Pancreas (tissue), 10 donors: ENCODE data around the gene RHAG. TPM values are rescaled to one million over a fixed set of nuclear protein-coding genes. Genes with fewer than 3 reads are reported as not detected.
"Not testable (repeated sequence)": the region's sequence is repeated elsewhere in the genome, so short reads cannot be mapped to it uniquely, and the experiment has no call there.

Experiments
- ATAC-seq, 4 donors: fragments of 200-7000 bp; cut with Tn5 transposase; one replicate each; pipeline versions ENCODE4 v1.8.0 to v1.9.1; 2020; ENCODE audit warnings: mild to moderate bottlenecking in 4 of 4, moderate library complexity in 4 of 4
- DNase-seq, 6 donors: peaks; one replicate each; pipeline ENCODE4 v3.0.0-alpha.2; 2020
- FAIRE-seq: peaks from 2 replicates; lab custom pipeline; 2012; peaks lifted over from hg19 to GRCh38; lab: Jason Lieb, UNC
- H3K27ac ChIP-seq, 4 donors: fragments of 200-600 bp; sonication (generic); 1 replicate in 3 of 4; 2 replicates in 1 of 4; pipeline versions ENCODE4 v1.5.0 to v1.8.0; 2020
- H3K27me3 ChIP-seq, 4 donors: fragments of 200-600 bp; one replicate each; pipeline ENCODE4 v1.8.0; 2021
- H3K36me3 ChIP-seq, 3 donors: fragments of 200-600 bp; sonication (generic) in 1 of 3; one replicate each; pipeline versions ENCODE4 v1.5.0 to v1.8.0; 2020 to 2021
- H3K4me1 ChIP-seq, 3 donors: fragments of 200-600 bp; one replicate each; pipeline ENCODE4 v1.8.0; 2021
- H3K4me3 ChIP-seq, 4 donors: fragments of 200-600 bp; sonication (generic) in 2 of 4; one replicate each; pipeline versions ENCODE4 v1.5.0 to v1.8.0; 2020 to 2021
- H3K9me3 ChIP-seq, 4 donors: fragments of 200-600 bp; one replicate each; pipeline ENCODE4 v1.8.0; 2021
- CTCF ChIP-seq, 4 donors: fragments of 200-600 bp; sonication (generic) in 3 of 4; IDR thresholded peaks; one replicate each; pipeline versions ENCODE4 v1.5.0 to v1.8.0; 2021; ENCODE audit warnings: antibody characterized with exemption in 4 of 4
- WGBS, 2 donors: extraction: QIAGEN DNeasy Blood & Tissue Kit; methylation state at CpG; one replicate each; pipeline ENCODE4 v1.1.7; 2013; 5-methylcytosine and 5-hydroxymethylcytosine counted together
- intact Hi-C, 3 donors: fragments of 100-400 bp; cut with DNase I; formaldehyde crosslinking; loops; one replicate each; pipeline versions ENCODE4 v1.11.1 to v1.14.2; 2022
- polyA plus RNA-seq, 2 donors: library from polyadenylated mRNA; stranded (reverse); fragments of 200-250 nt; gene quantifications; one replicate each; pipeline ENCODE4 v1.2.3, GENCODE V29; 2013
- total RNA-seq, 6 donors: library from RNA; stranded (reverse); fragmentation: NEBNext Ultra II Directional in 4 of 6; extraction: Animal tissue kit (Norgen Biotek cat#: 25700) in 4 of 6; gene quantifications; one replicate each; pipeline versions ENCODE4 v1.2.1 to v1.2.4, GENCODE V29; 2021 to 2023
- donor health status: healthy with polysubstance abuse.
- donor health status: DM: no; HTN: no; CAD: no; lungs with moderate emphysema.
- donor health status: DM: no; HTN: no; CAD: no.
- donor health status: control.
- donor health status: control.
- donor health status: Bipolar disorder and iron deficiency.
- donor health status: DM: yes; HTN: yes; CAD: no.
- donor health status: DM: no; HTN: no; CAD: no.
- donor health status: DM: no; HTN: no; CAD: no.
- donor health status: DM: yes; HTN: yes; CAD: no.

The RHAG gene
- total and polyA plus RNA-seq, 8 donors: 0.28 TPM; not detected in 7

DNA sequence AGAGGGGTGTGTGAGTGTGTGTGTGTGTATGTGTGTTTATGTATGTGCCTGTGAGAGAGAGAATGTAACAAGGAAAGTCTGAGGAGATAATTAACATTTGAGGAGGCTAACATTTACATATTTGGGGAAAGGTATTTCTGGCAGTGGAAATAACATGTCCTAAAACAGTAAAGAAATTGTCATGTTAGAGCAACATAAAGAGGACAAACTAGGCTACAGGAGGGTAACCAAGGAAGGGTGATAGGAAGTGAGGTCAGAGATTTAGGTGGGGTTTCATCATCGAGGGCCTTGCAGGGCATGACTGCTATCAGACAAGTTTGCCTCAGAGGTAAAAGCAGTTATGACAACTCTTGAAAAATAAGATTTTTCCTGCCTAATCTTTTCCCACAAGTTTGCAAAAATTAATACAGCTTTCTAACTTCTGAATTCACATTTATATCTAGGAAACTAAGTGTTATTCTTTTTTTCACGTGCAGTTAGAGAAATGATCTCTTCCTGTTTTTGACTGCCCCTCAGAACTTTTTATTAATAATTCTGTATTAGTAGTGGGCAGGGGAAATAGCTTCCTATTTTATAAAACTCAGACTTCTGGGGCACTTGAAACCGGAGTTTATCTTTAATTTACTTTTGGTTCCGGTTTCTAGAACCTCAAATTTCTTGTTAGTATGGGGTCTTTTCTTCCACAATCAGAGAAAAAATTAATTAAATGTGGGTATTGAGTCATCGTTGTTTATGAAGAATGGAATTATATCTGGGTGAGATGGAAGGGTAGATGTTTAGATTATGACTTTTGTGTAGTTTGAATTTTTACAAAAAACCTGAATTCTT is 30.5 kb upstream of the RHAG start:
- no peaks in the 10 kb centered on the region for H3K9me3 ChIP-seq
- no peak for TF ChIP-seq CTCF (IDR thresholded peaks at IDR 0.05)
- intact Hi-C loops: no loop called here
- FAIRE-seq (no peak), DNase-seq (no peak), ATAC-seq (no peak)
- WGBS, 2 donors: 49 to 71% methylated on average over 5 of the region's 5 CpGs
- no peak overlapping the region for H3K4me3 ChIP-seq
- H3K27ac ChIP-seq: no peak overlapping the region
- no peaks in the 10 kb centered on the region for H3K36me3 ChIP-seq
- H3K27me3 ChIP-seq: no peaks in the 10 kb centered on the region
- no peaks in the 10 kb centered on the region for H3K4me1 ChIP-seq

- whole genome bisulfite sequencing, 2 donors: 36 to 59% methylated on average over 1 of the region's 1 CpG
- no peaks in the 10 kb centered on the region for H3K36me3 ChIP-seq
- TF ChIP-seq CTCF (IDR thresholded peaks at IDR 0.05): no peak
- FAIRE-seq (no peak), ATAC-seq (no peak), DNase-seq (no peak)
- no peak overlapping the region for H3K27ac ChIP-seq
- H3K9me3 ChIP-seq: no peaks in the 10 kb centered on the region
- no peaks in the 10 kb centered on the region for H3K27me3 ChIP-seq
- intact Hi-C loops: no loop called here
- no peaks in the 10 kb centered on the region for H3K4me1 ChIP-seq
- H3K4me3 ChIP-seq: no peak overlapping the region
Observed at GRCh38 chr6:49666480-49666879, 29.8 kb upstream of the RHAG start.

DNA sequence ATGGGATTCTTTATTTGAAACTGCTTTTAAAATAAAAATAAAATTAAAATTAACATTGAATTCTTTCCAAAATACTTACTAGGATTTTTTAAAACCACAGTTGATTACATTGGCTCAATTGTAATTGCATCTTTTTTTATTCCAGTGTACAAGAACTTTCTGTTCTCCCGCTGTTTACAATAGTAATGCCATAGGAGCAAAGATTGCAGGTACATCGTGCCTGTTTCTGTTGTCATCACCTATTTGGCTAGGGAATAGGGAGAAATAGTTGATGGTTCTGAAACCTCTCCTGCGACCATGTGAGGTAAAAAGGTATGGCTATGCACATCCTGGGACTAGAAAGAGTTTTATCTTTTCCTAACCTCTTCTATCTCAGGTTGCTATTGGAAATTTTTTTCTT is 28.2 kb upstream of the RHAG start:
- TF ChIP-seq CTCF (IDR thresholded peaks at IDR 0.05): no peak
- H3K36me3 ChIP-seq: no peaks in the 10 kb centered on the region
- H3K4me1 ChIP-seq: no peaks in the 10 kb centered on the region
- H3K27ac ChIP-seq: no peak overlapping the region
- WGBS, 2 donors: 68 to 74% methylated on average over 3 of the region's 3 CpGs
- FAIRE-seq: no peak
- H3K9me3 ChIP-seq: no peaks in the 10 kb centered on the region
- intact Hi-C loops: no loop called here
- no peak for DNase-seq
- ATAC-seq: no peak
- H3K27me3 ChIP-seq: no peaks in the 10 kb centered on the region
- no peak overlapping the region for H3K4me3 ChIP-seq

GRCh38 chr6:49664054-49664453 is 27.4 kb upstream of the RHAG start:
- DNase-seq, ATAC-seq, intact Hi-C loops, FAIRE-seq, H3K9me3 ChIP-seq, H3K4me1 ChIP-seq, H3K4me3 ChIP-seq, H3K27ac ChIP-seq, H3K27me3 ChIP-seq, H3K36me3 ChIP-seq: not testable (repeated sequence)
- WGBS, 2 donors: 77 to 81% methylated on average over 1 of the region's 1 CpG

DNA sequence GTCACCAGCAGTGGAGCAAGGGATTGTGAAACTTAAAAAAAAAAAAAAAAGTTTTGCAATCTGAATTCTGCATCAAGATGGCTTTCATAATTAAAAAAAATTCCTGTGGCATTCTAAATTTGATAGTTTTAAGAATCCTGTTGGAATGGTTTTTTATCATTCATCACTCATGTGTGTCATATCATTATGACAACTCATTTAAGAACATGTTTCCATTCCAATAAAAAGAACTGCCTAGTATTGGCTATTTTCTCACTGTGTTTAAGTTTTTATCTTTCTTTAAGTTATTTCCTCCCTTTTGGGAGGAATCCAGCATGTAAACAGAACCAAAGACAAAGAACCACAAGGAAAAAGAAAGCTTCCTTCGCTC is 26.2 kb upstream of the RHAG start:
- FAIRE-seq: no peak
- Histone ChIP-seq H3K27me3 (no peaks in the 10 kb centered on the region), H3K36me3 (no peaks in the 10 kb centered on the region), H3K4me1 (no peaks in the 10 kb centered on the region), H3K4me3 (no peak overlapping the region), H3K27ac (no peak overlapping the region), H3K9me3 (no peaks in the 10 kb centered on the region)
- no peak for ATAC-seq
- DNase-seq: no peak
- intact Hi-C loops: no loop called here
- WGBS, 2 donors: 68 to 76% methylated on average over 1 of the region's 1 CpG
- TF ChIP-seq CTCF (IDR thresholded peaks at IDR 0.05): no peak
